Keratinocyte (primary cell): ENCODE results near the gene KLHDC7B. TPM values are rescaled to one million over a fixed set of nuclear protein-coding genes. Genes with fewer than 3 reads are reported as not detected.

Source experiments
- DNase-seq: peaks from one replicate; pipeline ENCODE4 v3.0.0-alpha.2; 2011; ENCODE audit warnings: low read depth, missing footprints, low spot score
- FAIRE-seq: peaks from 2 replicates; lab custom pipeline; 2011; peaks lifted over from hg19 to GRCh38; lab: Jason Lieb, UNC
- H2AFZ ChIP-seq: 2 replicates; pipeline ENCODE4 v1.6.0; 2012; ENCODE audit warnings: low read length, control low read depth, inconsistent platforms; ENCODE audit not compliant: control insufficient read depth
- H3K27ac ChIP-seq: 2 replicates; pipeline ENCODE4 v1.5.1; 2011; ENCODE audit warnings: low read length; ENCODE audit not compliant: control insufficient read depth, insufficient read depth
- H3K27me3 ChIP-seq: 3 replicates; pipeline ENCODE4 v1.6.0; 2011; ENCODE audit warnings: low read length; ENCODE audit not compliant: control insufficient read depth, insufficient read depth; ENCODE audit errors: extremely low read depth
- H3K36me3 ChIP-seq, 2 experiments: 2 replicates in 1 of 2; 3 replicates in 1 of 2; pipeline ENCODE4 v1.5.1; 2011; ENCODE audit warnings: low read length in 2 of 2, mild to moderate bottlenecking in 1 of 2; ENCODE audit not compliant: control insufficient read depth in 2 of 2, insufficient read depth in 2 of 2; ENCODE audit errors: extremely low read depth in 1 of 2
- H3K4me1 ChIP-seq: 3 replicates; pipeline ENCODE4 v1.5.1; 2011; ENCODE audit warnings: low read length; ENCODE audit not compliant: control insufficient read depth, insufficient read depth; ENCODE audit errors: extremely low read depth
- H3K4me2 ChIP-seq: 3 replicates; pipeline ENCODE4 v1.6.0; 2011; ENCODE audit warnings: low read depth, low read length; ENCODE audit not compliant: control insufficient read depth, insufficient read depth; ENCODE audit errors: extremely low read depth
- H3K4me3 ChIP-seq, 3 experiments: fragments of 200-600 bp in 1 of 3; sonication (generic) in 1 of 3; 2 replicates in 2 of 3; 3 replicates in 1 of 3; pipeline ENCODE4 v1.5.1; 2011 to 2016; ENCODE audit warnings: low read length in 3 of 3, mild to moderate bottlenecking in 3 of 3, control low read depth in 2 of 3, inconsistent platforms in 1 of 3, low read depth in 1 of 3, mixed read lengths in 1 of 3, mixed run types in 1 of 3, moderate library complexity in 1 of 3; ENCODE audit not compliant: control insufficient read depth in 2 of 3, insufficient read depth in 2 of 3; ENCODE audit errors: extremely low read depth in 1 of 3
- H3K79me2 ChIP-seq: 2 replicates; pipeline ENCODE4 v1.6.0; 2012; ENCODE audit warnings: low read length; ENCODE audit not compliant: control insufficient read depth, insufficient read depth
- H3K9ac ChIP-seq: 3 replicates; pipeline ENCODE4 v1.6.0; 2011; ENCODE audit warnings: low read length; ENCODE audit not compliant: control insufficient read depth, insufficient read depth; ENCODE audit errors: extremely low read depth
- H3K9me1 ChIP-seq: 3 replicates; pipeline ENCODE4 v1.6.0; 2011; ENCODE audit warnings: low read length; ENCODE audit not compliant: control insufficient read depth, insufficient read depth; ENCODE audit errors: extremely low read depth
- H3K9me3 ChIP-seq: 2 replicates; pipeline ENCODE4 v1.5.1; 2012; ENCODE audit warnings: low read depth, low read length; ENCODE audit not compliant: control insufficient read depth
- H4K20me1 ChIP-seq: 3 replicates; pipeline ENCODE4 v1.6.0; 2011; ENCODE audit warnings: low read length; ENCODE audit not compliant: control insufficient read depth, insufficient read depth; ENCODE audit errors: extremely low read depth
- EZH2 ChIP-seq: IDR thresholded peaks from one replicate; pipeline ENCODE4 v1.6.1; 2012; ENCODE audit warnings: inconsistent platforms, mild to moderate bottlenecking, low read length, moderate library complexity
- dilution Hi-C: fragments of 300-500 bp; cut with MboI; formaldehyde crosslinking; loops from one replicate; pipeline ENCODE4 v1.7.0; 2020; ENCODE audit warnings: low sequenced_read_pairs; ENCODE audit not compliant: extremely low pct_ligation_motif_present
- polyA plus RNA-seq, 5 experiments: library from polyadenylated mRNA; depleted of rRNA in 3 of 5; stranded (reverse) in 3 of 5; stranded (forward) in 1 of 5; unstranded in 1 of 5; fragments of >200 nt; gene quantifications; 1 replicate in 1 of 5; 2 replicates in 3 of 5; 3 replicates in 1 of 5; pipeline versions ENCODE4 v1.2.1 to v1.2.3, GENCODE V29; 2011 to 2012; ENCODE audit warnings: missing spikeins in 2 of 5, low read depth in 1 of 5, low replicate concordance in 1 of 5
- TF ChIP-seq, protein P1 (sequence below), 3 experiments: IDR thresholded peaks in 1 of 3; conservative IDR thresholded peaks in 1 of 3; optimal IDR thresholded peaks in 1 of 3; 2 replicates in 2 of 3; 3 replicates in 1 of 3; pipeline versions ENCODE3 to v1.5.1; 2011; ENCODE audit warnings: low read length in 3 of 3, mild to moderate bottlenecking in 3 of 3, moderate library complexity in 2 of 3, control low read depth in 1 of 3, inconsistent platforms in 1 of 3; ENCODE audit not compliant: insufficient read depth in 2 of 3; ENCODE audit errors: extremely low read depth in 1 of 3

Gene KLHDC7B
- polyA plus RNA-seq, 1 donor (not counting 4 experiments of a cell fraction or from before 2014, with no cell fraction given) = 0.01 TPM

DNA sequence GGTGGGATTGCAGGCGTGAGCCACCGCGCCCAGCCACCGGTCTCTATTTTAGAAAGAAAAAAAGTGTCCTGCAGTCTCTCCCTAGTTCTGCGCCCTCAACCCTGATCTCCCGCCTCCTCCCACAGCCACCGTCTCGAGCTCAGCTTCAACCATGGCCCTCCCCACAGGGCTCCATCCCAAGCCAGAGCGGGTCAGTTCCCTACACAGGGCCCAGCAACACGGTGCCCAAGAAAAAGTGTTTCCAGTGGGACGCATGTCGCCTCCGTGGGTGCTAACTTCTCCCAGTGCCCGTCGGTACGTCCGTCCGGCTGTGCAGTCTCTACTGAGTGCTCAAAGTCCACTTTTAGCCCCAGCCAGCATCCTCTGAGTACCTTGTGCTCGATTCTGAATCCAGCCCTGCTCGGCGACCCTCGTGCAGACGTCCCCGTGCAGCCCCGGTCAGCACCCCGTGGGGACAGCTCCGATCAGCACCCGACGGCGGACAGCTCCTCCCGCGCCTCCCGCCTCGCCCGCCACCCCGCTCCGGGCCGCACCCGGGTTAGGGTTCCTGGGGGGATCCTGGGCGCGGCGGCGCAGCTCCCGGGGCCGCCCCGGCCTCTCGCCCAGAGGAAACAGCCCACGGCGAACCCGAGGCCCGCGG, 54.2 kb downstream of the KLHDC7B start:
- no peak for DNase-seq
- H3K27ac ChIP-seq = no peak overlapping the region
- H3K4me3 ChIP-seq = no peak overlapping the region
- H3K4me1 ChIP-seq = no peaks in the 10 kb centered on the region
- H3K27me3 ChIP-seq = peaks cover 49% of the 10 kb centered on the region
- H3K9me3 ChIP-seq = no peaks in the 10 kb centered on the region
- peak; percentile 43 for TF ChIP-seq EZH2
- TF ChIP-seq, protein P1, sequence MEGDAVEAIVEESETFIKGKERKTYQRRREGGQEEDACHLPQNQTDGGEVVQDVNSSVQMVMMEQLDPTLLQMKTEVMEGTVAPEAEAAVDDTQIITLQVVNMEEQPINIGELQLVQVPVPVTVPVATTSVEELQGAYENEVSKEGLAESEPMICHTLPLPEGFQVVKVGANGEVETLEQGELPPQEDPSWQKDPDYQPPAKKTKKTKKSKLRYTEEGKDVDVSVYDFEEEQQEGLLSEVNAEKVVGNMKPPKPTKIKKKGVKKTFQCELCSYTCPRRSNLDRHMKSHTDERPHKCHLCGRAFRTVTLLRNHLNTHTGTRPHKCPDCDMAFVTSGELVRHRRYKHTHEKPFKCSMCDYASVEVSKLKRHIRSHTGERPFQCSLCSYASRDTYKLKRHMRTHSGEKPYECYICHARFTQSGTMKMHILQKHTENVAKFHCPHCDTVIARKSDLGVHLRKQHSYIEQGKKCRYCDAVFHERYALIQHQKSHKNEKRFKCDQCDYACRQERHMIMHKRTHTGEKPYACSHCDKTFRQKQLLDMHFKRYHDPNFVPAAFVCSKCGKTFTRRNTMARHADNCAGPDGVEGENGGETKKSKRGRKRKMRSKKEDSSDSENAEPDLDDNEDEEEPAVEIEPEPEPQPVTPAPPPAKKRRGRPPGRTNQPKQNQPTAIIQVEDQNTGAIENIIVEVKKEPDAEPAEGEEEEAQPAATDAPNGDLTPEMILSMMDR (optimal IDR thresholded peaks at IDR 0.05 in 1 of 3, IDR thresholded peaks at IDR 0.05 in 1 of 3, conservative IDR thresholded peaks at IDR 0.05 in 1 of 3; ENCODE audit: extremely low read depth in 1 of 3, insufficient read depth in 2 of 3, low read length in 3 of 3) = no peak
- H4K20me1 ChIP-seq = no peaks in the 10 kb centered on the region
- H2AFZ ChIP-seq = no peak overlapping the region
- dilution Hi-C loops = no loop called here
- H3K4me2 ChIP-seq = no peak overlapping the region
- FAIRE-seq = no peak
- no peaks in the 10 kb centered on the region for H3K79me2 ChIP-seq
- no peaks in the 10 kb centered on the region for H3K36me3 ChIP-seq
- H3K9ac ChIP-seq = no peak overlapping the region
- H3K9me1 ChIP-seq = no peaks in the 10 kb centered on the region

GRCh38 chr22:50600538-50600937, 54.8 kb downstream of the KLHDC7B start, which contains the start of gene MAPK8IP2:
TSS of gene MAPK8IP2 (plus strand) at chr22:50600793. CDS start at chr22:50600819, 26 bp downstream.
- H3K4me3 ChIP-seq = peak within 1 kb of the TSS in 1 of 3 experiments; percentile 27
- H3K9me3 ChIP-seq = no peaks in the 10 kb centered on the region
- TF ChIP-seq EZH2 = no peak
- TF ChIP-seq, protein P1 (optimal IDR thresholded peaks at IDR 0.05 in 1 of 3, IDR thresholded peaks at IDR 0.05 in 1 of 3, conservative IDR thresholded peaks at IDR 0.05 in 1 of 3; ENCODE audit: extremely low read depth in 1 of 3, insufficient read depth in 2 of 3, low read length in 3 of 3) = no peak
- dilution Hi-C loops = no loop called here
- no peaks in the 10 kb centered on the region for H3K36me3 ChIP-seq
- H3K27ac ChIP-seq = no peak within 1 kb of the TSS
- no peak within 1 kb of the TSS for H2AFZ ChIP-seq
- no peaks in the 10 kb centered on the region for H3K9me1 ChIP-seq
- H3K79me2 ChIP-seq = no peaks in the 10 kb centered on the region
- FAIRE-seq (no peak), DNase-seq (no peak)
- H3K27me3 ChIP-seq = peaks cover 55% of the 10 kb centered on the region
- H4K20me1 ChIP-seq = no peaks in the 10 kb centered on the region
- no peak within 1 kb of the TSS for H3K4me2 ChIP-seq
- no peaks in the 10 kb centered on the region for H3K4me1 ChIP-seq
- H3K9ac ChIP-seq = no peak within 1 kb of the TSS

Other genes with a start within 250 kb of the KLHDC7B start
- gene PLXNB2, start 238.3 kb upstream of the KLHDC7B start, polyA plus RNA-seq = 44.3 to 90.3 TPM (median 66.2 TPM) in 3 replicates
- 0.94 to 3.1 TPM (median 1.4 TPM) in 3 replicates for gene DENND6B, start 218.9 kb upstream of the KLHDC7B start, polyA plus RNA-seq
- gene PPP6R2, start 202.6 kb upstream of the KLHDC7B start, polyA plus RNA-seq = 19.8 to 29.7 TPM (median 23.2 TPM) in 3 replicates
- 16.2 to 34.4 TPM (median 25.8 TPM) in 3 replicates for gene SBF1, start 70.9 kb upstream of the KLHDC7B start, polyA plus RNA-seq
- 0.21 to 0.54 TPM (median 0.27 TPM) in 3 replicates for gene ADM2, start 64.4 kb upstream of the KLHDC7B start, polyA plus RNA-seq
- gene MIOX, start 59.0 kb upstream of the KLHDC7B start, polyA plus RNA-seq = not detected in 3 replicates
- 13.2 to 29.4 TPM (median 22.0 TPM) in 3 replicates for gene LMF2, start 38.2 kb upstream of the KLHDC7B start, polyA plus RNA-seq
- 11.0 to 16.4 TPM (median 11.4 TPM) in 3 replicates for gene NCAPH2, start 37.7 kb upstream of the KLHDC7B start, polyA plus RNA-seq
- 1.9 to 4.3 TPM (median 2.4 TPM) in 3 replicates for gene SCO2, start 20.3 kb upstream of the KLHDC7B start, polyA plus RNA-seq
- 25.5 to 121 TPM (median 40.3 TPM) in 3 replicates for gene TYMP, start 15.9 kb upstream of the KLHDC7B start, polyA plus RNA-seq
- gene SYCE3, start 17.0 kb downstream of the KLHDC7B start, polyA plus RNA-seq = 0.17 to 0.36 TPM in 2 of 3 replicates, not detected in the other
- 10.2 to 14.6 TPM (median 11.0 TPM) in 3 replicates for gene CPT1B, start 32.5 kb downstream of the KLHDC7B start, polyA plus RNA-seq
- gene CHKB, start 37.0 kb downstream of the KLHDC7B start, polyA plus RNA-seq = 39.5 to 54.9 TPM (median 49.0 TPM) in 3 replicates
- gene MAPK8IP2, start 54.9 kb downstream of the KLHDC7B start, polyA plus RNA-seq = 0.29 to 1.0 TPM (median 0.31 TPM) in 3 replicates
- gene ARSA, start 82.3 kb downstream of the KLHDC7B start, polyA plus RNA-seq = 12.1 to 20.8 TPM (median 19.5 TPM) in 3 replicates
- gene SHANK3, start 126.9 kb downstream of the KLHDC7B start, polyA plus RNA-seq = 1.00 to 1.8 TPM (median 1.6 TPM) in 3 replicates
- gene ACR, start 192.3 kb downstream of the KLHDC7B start, polyA plus RNA-seq = not detected in 3 replicates
- gene RABL2B, start 237.7 kb downstream of the KLHDC7B start, polyA plus RNA-seq = 29.8 to 38.1 TPM (median 30.7 TPM) in 3 replicates